ENCODE measurements around the gene ANKMY1.

DNA sequence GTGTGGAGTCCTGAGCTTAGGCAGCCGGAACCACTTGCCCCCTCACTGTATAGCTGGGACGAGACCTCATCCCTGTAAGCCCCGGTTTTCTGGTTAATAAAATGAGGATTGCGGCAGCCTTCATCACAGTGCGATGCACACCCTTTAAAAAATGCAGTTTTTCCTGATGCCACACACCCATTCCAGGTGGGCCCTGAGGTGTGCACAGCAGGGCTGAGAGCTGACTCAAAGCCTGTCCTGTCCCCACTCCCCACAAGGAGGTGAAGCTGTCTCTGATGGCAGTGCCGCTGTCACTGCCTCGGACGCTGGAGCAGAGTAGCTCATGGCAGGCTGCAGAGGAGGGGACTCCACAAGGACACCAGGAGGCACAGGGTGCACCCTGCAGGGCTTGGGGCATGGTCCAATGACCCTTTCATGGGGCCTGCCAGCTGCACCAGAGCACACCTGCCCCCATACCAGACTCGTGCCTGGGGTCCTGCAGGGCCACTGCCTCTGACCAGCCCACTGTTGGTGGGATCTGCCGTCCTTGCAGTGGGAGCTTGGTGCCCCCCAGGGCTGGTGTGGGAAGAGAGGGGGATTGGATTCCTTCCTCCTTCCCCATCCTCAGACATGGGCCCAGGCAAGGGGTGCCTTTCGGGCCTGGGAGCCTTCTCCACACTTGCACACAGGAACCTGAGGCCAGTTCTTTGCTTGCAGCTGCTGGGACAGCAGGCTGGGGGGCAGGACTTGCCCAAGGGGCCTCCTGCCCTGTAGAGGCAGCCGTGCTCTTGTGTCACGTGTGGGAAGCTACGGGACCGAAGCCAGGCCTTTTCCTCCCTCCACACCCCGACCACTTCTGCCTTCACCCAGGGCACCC is 99.5 kb downstream of the ANKMY1 start:
- TF ChIP-seq, protein P1, sequence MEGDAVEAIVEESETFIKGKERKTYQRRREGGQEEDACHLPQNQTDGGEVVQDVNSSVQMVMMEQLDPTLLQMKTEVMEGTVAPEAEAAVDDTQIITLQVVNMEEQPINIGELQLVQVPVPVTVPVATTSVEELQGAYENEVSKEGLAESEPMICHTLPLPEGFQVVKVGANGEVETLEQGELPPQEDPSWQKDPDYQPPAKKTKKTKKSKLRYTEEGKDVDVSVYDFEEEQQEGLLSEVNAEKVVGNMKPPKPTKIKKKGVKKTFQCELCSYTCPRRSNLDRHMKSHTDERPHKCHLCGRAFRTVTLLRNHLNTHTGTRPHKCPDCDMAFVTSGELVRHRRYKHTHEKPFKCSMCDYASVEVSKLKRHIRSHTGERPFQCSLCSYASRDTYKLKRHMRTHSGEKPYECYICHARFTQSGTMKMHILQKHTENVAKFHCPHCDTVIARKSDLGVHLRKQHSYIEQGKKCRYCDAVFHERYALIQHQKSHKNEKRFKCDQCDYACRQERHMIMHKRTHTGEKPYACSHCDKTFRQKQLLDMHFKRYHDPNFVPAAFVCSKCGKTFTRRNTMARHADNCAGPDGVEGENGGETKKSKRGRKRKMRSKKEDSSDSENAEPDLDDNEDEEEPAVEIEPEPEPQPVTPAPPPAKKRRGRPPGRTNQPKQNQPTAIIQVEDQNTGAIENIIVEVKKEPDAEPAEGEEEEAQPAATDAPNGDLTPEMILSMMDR (conservative IDR thresholded peaks at IDR 0.05; ENCODE audit: low read depth in 2 of 2): no peak
- TF ChIP-seq EZH2phosphoT487 (IDR thresholded peaks at IDR 0.05; ENCODE audit: unreplicated experiment) (no peak), POLR2AphosphoS5 (IDR thresholded peaks at IDR 0.05; ENCODE audit: low read depth) (no peak), CREB1 (CRISPR knock-in tag; IDR thresholded peaks at IDR 0.05; ENCODE audit: low read depth) (no peak)
- TF ChIP-seq, protein P2, sequence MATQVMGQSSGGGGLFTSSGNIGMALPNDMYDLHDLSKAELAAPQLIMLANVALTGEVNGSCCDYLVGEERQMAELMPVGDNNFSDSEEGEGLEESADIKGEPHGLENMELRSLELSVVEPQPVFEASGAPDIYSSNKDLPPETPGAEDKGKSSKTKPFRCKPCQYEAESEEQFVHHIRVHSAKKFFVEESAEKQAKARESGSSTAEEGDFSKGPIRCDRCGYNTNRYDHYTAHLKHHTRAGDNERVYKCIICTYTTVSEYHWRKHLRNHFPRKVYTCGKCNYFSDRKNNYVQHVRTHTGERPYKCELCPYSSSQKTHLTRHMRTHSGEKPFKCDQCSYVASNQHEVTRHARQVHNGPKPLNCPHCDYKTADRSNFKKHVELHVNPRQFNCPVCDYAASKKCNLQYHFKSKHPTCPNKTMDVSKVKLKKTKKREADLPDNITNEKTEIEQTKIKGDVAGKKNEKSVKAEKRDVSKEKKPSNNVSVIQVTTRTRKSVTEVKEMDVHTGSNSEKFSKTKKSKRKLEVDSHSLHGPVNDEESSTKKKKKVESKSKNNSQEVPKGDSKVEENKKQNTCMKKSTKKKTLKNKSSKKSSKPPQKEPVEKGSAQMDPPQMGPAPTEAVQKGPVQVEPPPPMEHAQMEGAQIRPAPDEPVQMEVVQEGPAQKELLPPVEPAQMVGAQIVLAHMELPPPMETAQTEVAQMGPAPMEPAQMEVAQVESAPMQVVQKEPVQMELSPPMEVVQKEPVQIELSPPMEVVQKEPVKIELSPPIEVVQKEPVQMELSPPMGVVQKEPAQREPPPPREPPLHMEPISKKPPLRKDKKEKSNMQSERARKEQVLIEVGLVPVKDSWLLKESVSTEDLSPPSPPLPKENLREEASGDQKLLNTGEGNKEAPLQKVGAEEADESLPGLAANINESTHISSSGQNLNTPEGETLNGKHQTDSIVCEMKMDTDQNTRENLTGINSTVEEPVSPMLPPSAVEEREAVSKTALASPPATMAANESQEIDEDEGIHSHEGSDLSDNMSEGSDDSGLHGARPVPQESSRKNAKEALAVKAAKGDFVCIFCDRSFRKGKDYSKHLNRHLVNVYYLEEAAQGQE (IDR thresholded peaks at IDR 0.05; ENCODE audit: unreplicated experiment): no peak
